GM21529 (cell line): Measurements from ENCODE around the gene KCNMB2.

Source experiments
- ATAC-seq: cut with Tn5 transposase; IDR thresholded peaks from one replicate; pipeline ENCODE4 v1.9.1; 2021; ENCODE audit not compliant: unreplicated experiment

KCNMB2 gene

GRCh38 chr3:178567611-178568010, 31.4 kb downstream of the KCNMB2 start:
- ATAC-seq, result no peak

- ATAC-seq, result no peak
Measured at GRCh38 chr3:178568155-178568731, 32.0 kb downstream of the KCNMB2 start.

DNA sequence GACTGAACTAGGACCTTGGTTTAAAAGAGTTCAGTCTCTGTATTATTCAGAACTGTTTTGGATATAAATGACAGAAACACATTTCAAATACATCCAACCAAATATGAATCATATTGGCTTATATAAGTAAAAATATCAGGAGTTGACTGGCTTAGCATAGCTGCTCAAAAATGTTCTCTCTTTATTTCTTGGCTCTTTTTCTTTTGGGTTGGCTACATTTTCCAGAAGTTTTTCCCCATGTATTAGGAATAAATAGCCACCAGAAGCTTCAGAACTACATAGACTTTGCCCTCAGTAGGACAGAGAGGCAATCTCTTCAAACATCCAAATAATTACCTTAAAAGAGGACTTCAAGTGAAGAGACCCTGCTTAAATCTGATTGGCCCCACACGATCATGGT, 32.7 kb downstream of the KCNMB2 start:
- ATAC-seq, result no peak

DNA sequence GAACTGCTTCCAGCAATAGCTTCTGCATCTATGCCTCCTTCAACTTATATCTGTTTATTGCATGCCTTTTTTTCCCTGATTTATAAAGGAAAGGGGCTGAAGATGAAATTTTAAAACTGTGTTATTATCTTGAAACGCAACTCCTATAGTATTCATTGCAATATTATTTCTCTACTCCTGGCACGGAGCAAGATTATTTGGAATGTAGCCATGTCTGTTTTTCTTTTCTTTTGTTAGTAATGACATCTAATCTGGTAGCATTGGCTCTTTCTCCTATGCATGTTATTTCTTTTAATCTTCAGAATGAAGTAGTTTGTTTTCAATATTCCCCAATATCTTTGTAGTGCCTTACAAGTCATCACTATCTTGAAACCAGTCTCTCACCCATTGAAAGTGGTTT, 33.6 kb downstream of the KCNMB2 start:
- ATAC-seq, result no peak

DNA sequence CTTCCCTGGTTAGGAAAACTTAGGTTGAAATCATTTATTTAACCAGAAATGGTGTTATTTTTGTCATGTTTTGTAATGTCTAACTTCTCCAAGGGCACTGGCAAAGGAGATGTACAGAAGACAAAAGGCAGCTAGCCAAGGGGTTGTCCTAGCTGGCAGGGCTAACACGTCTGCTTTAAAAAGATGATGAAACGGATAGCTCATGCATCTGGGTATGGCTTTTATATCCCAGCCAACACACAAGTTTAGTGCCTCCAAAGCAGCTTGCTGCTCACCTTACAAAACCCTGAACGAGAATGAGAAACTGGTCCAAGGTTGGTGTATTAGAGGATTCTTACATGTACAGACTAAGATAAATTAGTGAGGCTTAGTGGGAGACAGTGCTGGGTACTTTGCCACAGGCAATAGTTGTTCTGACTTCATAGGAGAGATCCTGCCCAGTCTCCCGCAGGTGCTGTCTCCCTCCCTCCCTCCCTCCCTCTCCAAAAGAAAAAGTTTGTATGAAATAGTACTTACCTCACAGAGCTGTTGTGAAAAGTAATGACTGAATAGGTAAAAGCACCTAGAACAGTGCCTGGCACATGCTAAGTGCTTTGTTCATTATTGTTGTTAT, 47.8 kb downstream of the KCNMB2 start:
- ATAC-seq, result no peak

DNA sequence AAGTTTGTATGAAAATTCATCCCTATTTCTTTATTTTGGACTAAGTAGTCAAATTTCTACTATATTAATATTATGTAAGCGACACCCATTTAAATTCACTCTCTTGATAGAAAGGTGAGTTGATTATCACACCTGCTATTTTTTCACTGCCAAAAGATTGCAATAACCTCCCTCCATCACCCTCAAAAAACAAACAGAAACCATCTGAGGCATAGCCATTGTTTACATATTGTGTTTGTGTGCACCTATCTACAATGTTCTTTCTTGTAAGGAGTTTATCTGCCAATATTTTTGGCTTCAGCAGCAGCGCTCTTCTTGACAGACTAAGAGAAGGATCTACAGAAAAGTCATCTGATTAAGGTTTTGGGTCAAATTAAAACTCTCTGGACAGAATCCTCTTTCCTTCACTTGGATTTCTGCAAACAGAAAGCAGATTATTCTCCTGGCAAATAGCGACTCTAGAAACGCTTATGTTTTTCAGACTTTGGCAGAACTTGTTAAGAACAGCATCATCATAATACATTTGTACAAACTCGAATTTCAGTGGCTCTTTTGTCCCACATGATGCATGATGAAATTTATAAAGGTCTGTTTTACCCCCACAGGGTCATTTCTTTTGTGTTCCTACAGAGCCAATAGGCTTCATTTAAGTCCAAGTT, 48.6 kb downstream of the KCNMB2 start:
- no peak for ATAC-seq

DNA sequence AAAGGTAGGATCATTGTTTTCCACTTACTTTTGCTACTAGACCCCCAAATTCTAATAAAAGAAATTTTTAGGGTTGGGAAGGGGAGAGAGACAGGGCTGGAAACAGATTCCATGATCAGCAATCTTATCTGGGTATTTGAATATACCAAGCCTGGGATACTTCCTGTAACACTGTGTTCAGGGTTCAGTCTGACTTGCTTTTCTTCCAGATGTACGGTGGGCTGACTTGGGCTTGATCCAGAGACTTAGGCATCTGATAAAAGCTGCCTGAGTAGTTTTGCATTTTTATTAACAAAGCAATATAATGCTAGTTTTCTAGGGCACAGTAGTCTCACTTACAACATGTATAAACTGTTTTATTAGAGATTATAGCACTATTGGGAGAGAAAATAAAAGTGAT, 49.2 kb downstream of the KCNMB2 start:
- no peak for ATAC-seq

DNA sequence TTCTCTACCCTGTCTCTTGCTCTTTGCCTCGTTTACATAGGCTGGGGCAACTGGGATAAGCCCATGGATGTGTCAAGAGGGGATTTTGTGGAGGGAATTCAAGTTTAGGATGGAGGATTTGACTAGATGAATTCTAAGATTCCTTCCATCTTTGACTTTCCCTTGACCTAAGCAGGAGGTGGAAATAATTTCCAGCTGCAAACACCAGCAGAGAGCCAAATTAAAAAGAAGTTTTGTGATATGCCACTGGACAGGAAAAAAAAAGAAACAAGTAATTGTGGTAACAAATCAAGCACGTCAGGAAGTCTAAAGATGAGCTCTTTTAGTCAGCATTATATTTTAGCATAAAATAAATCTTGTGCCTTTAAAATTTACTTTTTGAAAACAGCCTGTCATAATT, 49.8 kb downstream of the KCNMB2 start:
- no peak for ATAC-seq

GRCh38 chr3:178588628-178589027, 52.4 kb downstream of the KCNMB2 start:
- no peak for ATAC-seq

DNA sequence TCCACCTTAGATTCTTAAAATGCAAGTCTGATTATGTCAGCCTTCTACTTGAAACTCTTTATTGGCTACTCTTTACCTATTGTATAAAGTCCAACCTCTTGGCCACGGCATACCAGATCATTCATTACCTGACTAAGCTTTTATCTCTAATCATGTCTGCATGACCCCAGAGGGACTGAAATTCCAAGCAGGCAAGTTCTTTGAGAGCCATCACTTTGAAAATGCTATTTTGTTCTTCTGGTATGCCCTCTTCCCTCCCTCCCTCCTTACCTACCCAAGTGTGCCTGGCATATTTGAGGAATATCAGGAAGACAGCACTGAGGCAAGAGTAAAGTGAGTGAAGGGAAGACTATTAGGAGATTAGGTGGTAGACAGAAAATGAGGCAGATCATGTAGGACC, 57.5 kb downstream of the KCNMB2 start:
- no peak for ATAC-seq

DNA sequence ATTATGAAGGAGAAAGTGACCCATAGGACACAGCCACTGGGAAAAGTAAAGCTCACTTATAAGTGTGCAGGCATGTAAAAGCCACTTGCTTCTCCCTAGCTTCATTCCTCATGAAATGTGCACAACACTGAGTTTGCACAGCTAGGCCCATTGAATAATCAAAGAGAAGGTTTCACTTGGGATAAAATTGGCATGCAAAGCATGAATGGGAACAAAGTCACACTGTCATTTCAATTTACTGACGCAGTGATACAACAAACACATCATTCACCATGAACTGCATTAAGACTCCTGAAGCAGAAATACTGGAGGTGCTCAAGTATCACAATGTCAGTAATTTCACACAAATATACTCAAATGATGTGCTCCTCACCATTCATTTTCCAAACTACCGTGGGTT, 61.1 kb downstream of the KCNMB2 start:
- ATAC-seq, result no peak

GRCh38 chr3:178602856-178603255, 66.6 kb downstream of the KCNMB2 start:
- ATAC-seq, result no peak

GRCh38 chr3:178603735-178604134, 67.5 kb downstream of the KCNMB2 start:
- ATAC-seq, result peak; percentile 70

- no peak for ATAC-seq
Measured at GRCh38 chr3:178618197-178618596, 82.0 kb downstream of the KCNMB2 start.

GRCh38 chr3:178618896-178619295, 82.7 kb downstream of the KCNMB2 start:
- no peak for ATAC-seq

- ATAC-seq, result no peak
Measured at GRCh38 chr3:178623666-178624255, 87.5 kb downstream of the KCNMB2 start.

GRCh38 chr3:178624276-178624675, 88.0 kb downstream of the KCNMB2 start:
- no peak for ATAC-seq

GRCh38 chr3:178625053-178625600, 88.9 kb downstream of the KCNMB2 start:
- no peak for ATAC-seq

GRCh38 chr3:178628037-178628436, 91.8 kb downstream of the KCNMB2 start:
- no peak for ATAC-seq

DNA sequence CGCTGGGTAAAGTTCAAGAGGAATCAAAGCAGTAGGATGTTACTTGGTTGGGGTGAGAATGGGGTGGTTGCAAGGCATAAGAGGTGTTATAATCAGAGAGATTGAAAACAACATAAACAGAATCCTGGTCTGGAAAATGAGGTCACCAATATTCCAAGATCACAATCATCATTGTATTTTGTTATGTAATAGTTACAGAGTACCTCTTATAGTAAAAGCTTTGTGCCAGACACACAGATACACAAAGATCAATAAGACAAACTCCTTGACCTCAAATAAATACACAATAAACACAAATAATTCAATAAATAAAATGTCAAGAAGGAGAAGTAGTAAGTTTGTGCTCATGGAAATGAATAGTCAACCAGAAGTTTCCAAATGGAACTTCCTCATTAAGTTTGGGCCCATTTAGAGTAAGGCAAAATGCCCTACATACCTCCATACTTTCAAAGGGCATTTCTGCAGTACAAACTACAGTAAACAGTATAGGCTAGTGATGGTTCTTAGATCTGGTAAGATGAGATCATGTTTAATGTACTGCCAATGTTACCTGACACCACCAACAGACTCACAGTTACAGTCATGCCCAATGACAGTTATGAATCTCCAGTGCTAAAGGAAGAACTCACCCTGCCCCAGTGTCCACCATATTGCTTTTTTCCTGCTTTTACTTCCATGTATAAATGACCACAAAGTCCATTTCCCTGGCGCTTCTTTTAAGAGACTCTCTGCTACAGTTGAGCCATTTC, 93.4 kb downstream of the KCNMB2 start:
- ATAC-seq, result no peak

- ATAC-seq, result no peak
Measured at GRCh38 chr3:178631950-178632349, 95.7 kb downstream of the KCNMB2 start.
